AML-193 (cell line): ENCODE measurements around the gene CARD9.
A peak's percentile ranks its signal among the peaks of the same experiment; 100 is the strongest.

Experiments used
- DNase-seq, 2 experiments: peaks; one replicate each; lab custom pipeline; 2025; lab: John Stamatoyannopoulos, UW

Gene CARD9

GRCh38 chr9:136347472-136348256 lies 25.8 kb downstream of the CARD9 start:
- DNase-seq: no peak

DNA sequence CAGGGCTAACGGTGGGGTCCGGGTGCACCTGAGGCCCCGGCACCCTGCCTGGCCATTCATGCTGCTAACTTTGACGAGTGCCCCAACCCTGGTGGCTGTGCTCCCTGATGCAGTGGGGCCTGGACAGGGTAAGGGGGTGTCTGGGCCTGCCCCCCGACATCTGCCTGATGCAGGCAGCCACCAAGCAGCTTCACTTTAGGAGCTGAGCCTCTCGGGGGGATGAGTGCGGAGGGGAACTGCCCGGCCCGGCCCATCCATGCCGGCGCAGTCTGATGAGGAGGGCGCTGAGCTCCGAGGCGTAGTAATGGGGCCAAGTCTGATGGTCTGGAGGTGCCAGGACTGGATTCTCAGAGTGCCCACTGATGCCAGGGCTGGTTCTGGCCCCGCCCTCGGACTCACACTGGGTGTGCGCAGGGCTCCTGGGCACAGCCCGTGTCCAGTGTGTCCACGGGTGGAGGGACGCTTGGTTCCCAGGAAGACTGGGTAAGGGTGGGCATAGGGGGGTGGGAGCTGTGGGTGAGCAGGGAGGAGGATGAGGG lies 26.5 kb downstream of the CARD9 start:
- DNase-seq: no peak

DNA sequence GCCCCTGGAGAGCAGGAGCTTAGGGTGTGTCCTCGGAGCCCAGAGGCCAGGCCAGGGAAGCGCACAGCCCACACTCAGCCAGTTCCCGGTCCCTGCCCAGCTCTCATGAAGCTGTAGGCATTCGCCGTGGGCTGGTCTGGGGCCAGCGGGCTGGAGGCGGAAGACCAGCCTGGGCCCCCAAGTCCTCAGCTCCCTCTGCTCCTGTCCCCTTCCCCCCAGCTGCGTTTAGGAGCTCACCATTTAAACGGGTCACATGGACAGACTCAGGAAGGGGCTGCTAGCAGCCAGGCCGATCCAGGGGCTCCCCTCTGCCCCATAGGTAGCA lies 27.4 kb downstream of the CARD9 start:
- no peak for DNase-seq

DNA sequence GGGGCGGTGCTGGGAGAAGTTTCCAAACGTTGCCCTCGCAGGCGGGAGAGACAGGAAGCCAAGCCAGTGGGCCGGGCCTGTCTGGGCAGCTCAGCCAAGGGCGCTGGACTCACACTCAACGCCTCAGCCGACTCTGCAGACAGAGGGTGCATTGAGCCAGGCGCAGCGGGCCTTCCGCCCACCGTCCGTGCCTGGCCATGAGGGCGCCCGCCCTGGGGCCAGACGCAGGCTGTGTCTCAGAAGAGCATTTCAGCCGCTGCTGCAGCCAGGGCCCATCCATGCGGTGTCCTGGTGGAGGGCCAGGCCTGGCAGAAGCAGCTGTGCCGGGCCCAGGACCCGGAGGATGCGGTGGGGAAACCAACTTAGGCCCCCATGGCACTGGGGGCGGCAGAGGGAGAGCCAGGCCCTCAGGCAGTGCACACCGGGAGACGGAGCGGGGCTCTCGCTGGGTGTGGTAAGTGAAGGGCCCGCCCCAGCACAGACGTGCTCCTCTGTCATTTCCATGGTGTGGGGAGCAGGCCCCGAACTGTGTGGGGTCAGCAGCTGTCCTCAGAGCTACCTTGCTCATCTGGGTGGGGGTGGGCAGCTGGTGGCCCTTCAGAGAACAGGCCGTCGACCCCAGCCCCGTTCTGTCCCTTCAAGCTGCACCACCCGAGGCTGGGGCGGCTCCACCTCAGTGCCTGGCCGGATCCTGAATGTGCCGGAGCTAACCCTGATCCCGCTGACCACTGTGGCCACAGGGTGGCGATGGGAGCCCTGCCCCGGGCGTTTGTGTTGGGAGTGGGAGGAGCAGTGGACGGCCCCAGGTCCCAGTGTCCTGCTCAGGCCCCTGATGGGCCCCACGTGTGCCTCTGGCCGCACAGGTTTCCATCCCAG lies 27.9 kb downstream of the CARD9 start:
- no peak for DNase-seq

DNA sequence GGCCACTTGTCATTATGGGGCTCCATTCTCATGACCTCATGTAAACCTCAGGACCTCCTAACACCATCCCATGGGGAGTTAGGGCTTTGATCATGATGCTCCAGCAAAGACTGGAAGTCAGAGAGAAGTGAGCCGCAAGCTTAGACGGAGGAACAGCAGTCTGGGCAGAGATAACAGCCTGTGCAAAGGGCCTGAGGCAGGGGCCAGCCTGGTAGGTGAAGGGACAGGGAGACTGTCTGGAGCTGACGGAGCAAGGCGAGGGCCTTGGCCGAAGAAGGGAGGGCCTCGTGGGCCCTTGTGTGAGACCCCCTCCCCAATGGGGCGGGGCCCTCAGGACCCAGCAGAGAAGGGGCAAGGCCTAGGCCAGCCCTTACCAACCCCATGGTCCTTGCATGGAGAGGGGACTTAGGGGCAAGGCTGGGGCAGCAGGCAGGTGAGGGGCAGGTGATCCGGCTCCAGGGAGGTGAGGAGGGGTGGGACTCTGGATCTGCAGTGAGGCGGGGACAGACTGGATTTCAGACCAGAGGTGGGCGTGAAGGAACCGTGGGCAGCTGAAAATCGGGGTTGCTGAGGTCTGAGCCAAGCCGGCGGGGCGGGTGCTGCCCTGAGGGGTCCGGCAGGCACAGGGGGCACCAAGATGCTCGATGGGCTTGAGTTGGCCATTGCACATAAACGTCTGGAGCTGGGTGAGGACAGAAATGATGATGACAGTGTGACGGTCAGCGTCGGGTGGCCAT lies 28.8 kb downstream of the CARD9 start:
- no peak for DNase-seq

GRCh38 chr9:136343884-136344269 lies 29.6 kb downstream of the CARD9 start:
- no peak for DNase-seq

DNA sequence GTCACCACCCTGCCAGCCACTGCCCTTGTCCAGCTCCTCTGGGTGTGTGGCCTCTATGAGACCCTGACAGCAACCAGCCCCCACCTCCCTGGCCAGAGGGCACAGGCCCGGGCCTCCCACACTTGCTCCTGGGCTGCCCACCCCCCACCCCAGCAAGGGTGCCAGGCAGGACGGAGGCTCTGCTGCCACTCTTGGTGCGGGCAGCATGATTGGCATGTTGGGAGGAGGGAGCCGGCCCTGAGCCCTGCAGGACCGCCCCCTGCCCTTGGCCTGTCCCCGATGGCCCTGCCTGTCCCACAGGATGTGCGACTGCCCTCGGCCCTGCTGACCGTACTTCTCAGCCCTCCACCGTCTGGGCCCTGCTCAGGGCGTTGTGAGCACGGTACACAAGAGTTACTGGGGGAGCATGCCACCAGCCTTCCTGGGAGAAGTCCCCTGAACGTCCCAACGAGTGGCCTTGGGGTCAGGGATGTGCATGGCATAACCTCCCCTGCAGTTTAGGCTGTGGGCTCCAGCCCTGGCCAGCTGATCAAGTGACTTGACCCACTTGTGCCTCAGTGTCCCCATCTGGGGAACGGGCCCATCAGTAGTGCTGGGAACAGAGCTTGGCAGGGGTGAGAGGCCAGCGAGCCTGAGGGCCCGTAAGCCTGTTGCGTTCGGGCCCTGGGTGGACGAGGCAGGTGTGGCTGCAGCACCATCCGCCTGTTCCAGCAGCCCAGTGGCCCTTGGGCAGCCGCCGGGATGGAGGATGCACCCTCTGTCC lies 30.2 kb downstream of the CARD9 start:
- no peak for DNase-seq

DNA sequence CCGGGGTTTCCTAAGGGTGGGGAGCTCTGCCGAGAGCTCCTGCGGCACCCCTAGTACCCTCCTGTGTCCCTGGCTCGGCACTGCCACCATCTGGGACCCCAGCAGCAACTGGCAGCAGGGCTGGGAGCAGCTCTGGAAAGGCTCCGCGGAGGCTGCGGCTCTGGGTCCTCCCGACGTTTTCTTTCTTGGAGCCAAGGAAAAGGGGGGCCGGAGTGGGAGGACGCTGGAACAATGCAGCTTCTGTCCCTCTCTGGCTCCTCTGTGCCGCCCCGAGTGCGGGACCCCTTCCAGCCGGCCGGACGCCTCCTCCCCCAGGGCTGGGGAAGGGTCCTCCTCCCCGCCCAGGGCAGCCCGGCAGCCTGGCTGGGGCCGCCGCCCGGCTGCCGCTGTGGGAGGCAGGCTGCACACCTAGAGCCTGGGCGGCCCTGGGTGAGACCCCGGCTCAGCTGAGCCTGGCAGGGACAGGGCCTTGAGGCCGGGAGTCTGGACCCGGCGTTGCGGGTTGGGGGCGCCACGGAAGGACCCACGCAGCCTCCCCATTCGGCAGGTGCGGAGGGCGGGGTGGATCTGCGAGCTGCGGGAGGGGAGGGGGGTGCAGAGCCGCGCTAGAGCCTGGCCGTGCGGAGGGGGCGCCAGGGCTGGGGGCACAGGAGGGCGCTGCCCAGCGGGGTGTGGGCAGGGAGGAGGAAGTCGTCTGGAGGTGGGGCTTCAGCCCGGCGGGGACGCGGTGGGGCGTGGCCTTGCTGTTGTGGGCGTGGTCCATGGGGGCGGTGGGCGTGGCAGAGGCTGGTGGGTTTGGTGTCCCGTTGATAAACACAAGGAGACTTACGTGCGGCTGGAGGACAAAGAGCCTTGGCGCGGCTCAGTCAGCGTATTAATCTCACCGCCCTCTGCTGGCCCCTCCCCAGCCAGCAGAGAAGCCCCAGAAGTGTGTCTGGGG lies 31.0 kb downstream of the CARD9 start:
- DNase-seq: no peak

- no peak for DNase-seq
Measured at GRCh38 chr9:136341769-136342168, 31.7 kb downstream of the CARD9 start.

DNA sequence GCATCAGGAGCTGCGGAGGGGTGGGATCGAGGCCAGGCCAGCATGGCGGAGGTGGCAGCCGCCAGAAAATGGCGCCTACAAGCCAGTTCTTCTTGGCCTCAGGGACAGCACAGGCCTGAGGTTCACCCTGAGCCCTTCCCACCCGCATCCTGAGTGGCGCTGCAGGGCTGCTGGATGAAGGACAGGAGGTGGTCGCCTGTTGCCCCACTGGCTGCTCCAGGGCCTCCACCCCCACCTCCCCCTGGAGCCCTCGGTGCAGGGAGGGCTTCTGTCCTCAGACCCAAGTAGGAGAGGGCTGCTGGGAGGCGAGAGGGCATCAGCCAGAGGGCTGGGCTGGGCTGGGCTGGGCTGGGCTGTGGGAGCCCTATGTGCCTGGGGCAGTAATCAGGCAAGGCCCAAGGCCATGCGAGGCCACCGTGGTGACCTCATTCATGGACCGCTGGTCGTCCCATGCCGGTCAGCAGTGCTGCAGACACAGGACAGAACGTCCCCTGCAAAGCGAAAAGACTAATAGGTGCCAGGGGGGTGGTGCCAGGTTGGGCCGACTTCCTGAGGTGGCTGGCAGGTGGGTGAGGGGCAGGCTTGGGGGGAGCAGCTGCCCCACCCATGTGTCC lies 32.3 kb downstream of the CARD9 start:
- DNase-seq: no peak

- no peak for DNase-seq
Measured at GRCh38 chr9:136340356-136341041, 33.0 kb downstream of the CARD9 start.

GRCh38 chr9:136339958-136340310 lies 33.5 kb downstream of the CARD9 start:
- DNase-seq: no peak

GRCh38 chr9:136339173-136339957 lies 34.1 kb downstream of the CARD9 start:
- peak; percentile 26 to 53 for DNase-seq

GRCh38 chr9:136338511-136338910 lies 35.0 kb downstream of the CARD9 start:
- no peak for DNase-seq

DNA sequence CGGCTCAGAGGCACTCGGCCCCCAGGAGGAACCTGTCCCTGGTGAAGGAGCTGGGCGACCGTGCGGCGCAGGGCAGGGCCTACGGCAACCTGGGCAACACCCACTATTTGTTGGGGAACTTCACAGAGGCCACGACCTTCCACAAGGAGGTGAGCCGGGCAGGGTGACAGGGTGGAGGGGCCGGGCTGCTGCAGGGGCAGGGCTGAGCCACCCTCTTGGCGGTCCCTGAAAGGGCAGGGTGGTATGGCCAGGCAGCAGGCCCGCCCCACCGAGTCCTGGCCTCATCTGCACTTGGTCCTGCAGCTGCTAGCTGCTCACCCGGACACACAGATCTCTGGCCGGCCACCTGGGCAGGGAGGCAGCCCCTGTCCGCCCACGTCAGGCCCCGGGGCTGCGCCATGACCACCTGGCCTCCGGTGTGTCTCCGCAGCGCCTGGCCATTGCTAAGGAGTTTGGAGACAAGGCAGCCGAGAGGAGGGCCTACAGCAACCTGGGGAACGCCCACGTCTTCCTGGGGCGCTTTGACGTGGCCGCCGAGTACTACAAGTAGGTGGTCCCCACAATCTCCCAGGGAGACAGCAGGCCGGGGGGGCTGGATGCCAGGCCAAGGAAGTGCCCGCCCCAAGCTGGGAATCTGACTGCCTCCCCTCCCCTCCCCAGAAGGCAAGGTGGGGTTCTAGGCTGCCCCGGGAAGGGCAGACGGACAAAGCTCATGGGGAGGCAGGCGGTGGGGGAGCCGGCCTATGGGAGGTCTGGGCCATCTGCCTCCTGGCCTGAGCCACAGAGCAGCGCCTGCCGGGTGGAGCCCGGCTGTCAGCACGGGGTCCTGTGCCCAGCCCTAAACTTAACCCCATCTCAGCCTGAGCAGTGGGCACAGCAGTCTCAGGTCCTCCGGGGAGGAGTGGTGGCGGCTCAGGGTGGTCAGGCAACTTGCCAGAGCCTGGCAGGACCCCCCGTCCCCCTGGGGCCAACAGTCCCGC lies 35.8 kb downstream of the CARD9 start:
- no peak for DNase-seq

DNA sequence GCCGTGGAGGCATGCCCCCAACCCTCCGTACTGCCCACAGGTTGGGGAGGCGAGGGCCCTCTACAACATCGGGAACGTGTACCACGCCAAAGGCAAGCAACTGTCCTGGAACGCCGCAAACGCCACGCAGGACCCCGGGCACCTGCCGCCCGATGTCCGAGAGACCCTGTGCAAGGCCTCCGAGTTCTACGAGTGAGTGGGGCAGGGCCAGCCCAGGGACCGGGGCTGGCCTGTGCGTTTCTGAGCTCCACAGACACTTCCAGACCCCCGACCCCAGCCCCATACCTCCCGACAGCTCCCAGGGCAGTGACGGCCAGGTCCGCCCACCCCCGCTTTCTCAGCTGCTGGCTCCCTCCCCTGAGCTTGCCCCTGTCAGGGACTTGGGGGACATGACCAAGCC lies 36.6 kb downstream of the CARD9 start:
- DNase-seq: no peak

- DNase-seq: no peak
Measured at GRCh38 chr9:136336156-136336870, 37.2 kb downstream of the CARD9 start.
